Dedifferentiated amniotic fluid mesenchymal stem cell (primary cell): ENCODE results near the gene NAT14.
A peak's percentile ranks its signal among the peaks of the same experiment; 100 is the strongest.
"Not testable (repeated sequence)": the region's sequence is repeated elsewhere in the genome, so short reads cannot be mapped to it uniquely, and the experiment has no call there.

Experiments used
- DNase-seq: peaks from one replicate; pipeline ENCODE4 v3.0.0-alpha.2; 2016; ENCODE audit errors: extremely low spot score

NAT14 gene

GRCh38 chr19:55502197-55502952 lies 17.4 kb downstream of the NAT14 start:
- DNase-seq = no peak

GRCh38 chr19:55503157-55503501 lies 18.1 kb downstream of the NAT14 start:
- no peak for DNase-seq

- peak; percentile 82 for DNase-seq
Measured at GRCh38 chr19:55503502-55504251, 18.7 kb downstream of the NAT14 start.

- DNase-seq = no peak
Measured at GRCh38 chr19:55504252-55504603, 19.2 kb downstream of the NAT14 start.

GRCh38 chr19:55504981-55505380 lies 20.0 kb downstream of the NAT14 start:
- no peak for DNase-seq

- DNase-seq = no peak
Measured at GRCh38 chr19:55508120-55508519, 23.1 kb downstream of the NAT14 start.

GRCh38 chr19:55516878-55517620 lies 32.1 kb downstream of the NAT14 start:
- DNase-seq = peak; percentile 91

- DNase-seq = peak; percentile 19
Measured at GRCh38 chr19:55519451-55520311, 34.7 kb downstream of the NAT14 start.

GRCh38 chr19:55520691-55521292 lies 35.8 kb downstream of the NAT14 start:
- DNase-seq = no peak

GRCh38 chr19:55525289-55526101 lies 40.5 kb downstream of the NAT14 start:
- DNase-seq = no peak

GRCh38 chr19:55526216-55527196 lies 41.5 kb downstream of the NAT14 start:
- no peak for DNase-seq

GRCh38 chr19:55527197-55528029 lies 42.4 kb downstream of the NAT14 start:
- no peak for DNase-seq

- no peak for DNase-seq
Measured at GRCh38 chr19:55528030-55528803, 43.2 kb downstream of the NAT14 start.

GRCh38 chr19:55529636-55530234 lies 44.7 kb downstream of the NAT14 start:
- DNase-seq = no peak

GRCh38 chr19:55530996-55531395 lies 46.0 kb downstream of the NAT14 start:
- DNase-seq = no peak

GRCh38 chr19:55534280-55534679 lies 49.3 kb downstream of the NAT14 start:
- not testable (repeated sequence) for DNase-seq
